NCI-H1105 treated with DMSO at 0.1 percent for 48 hours (cell line): Measurements from ENCODE around the gene GPAT3.
"Not testable (repeated sequence)": the region's sequence is repeated elsewhere in the genome, so short reads cannot be mapped to it uniquely, and the experiment has no call there.

ENCODE experiments used
- DNase-seq: peaks from one replicate; lab custom pipeline; 2025; lab: John Stamatoyannopoulos, UW

The GPAT3 gene

GRCh38 chr4:83552083-83552482 lies 16.2 kb downstream of the GPAT3 start:
- DNase-seq, result no peak

- DNase-seq, result no peak
Observed at GRCh38 chr4:83552924-83553323, 17.0 kb downstream of the GPAT3 start.

DNA sequence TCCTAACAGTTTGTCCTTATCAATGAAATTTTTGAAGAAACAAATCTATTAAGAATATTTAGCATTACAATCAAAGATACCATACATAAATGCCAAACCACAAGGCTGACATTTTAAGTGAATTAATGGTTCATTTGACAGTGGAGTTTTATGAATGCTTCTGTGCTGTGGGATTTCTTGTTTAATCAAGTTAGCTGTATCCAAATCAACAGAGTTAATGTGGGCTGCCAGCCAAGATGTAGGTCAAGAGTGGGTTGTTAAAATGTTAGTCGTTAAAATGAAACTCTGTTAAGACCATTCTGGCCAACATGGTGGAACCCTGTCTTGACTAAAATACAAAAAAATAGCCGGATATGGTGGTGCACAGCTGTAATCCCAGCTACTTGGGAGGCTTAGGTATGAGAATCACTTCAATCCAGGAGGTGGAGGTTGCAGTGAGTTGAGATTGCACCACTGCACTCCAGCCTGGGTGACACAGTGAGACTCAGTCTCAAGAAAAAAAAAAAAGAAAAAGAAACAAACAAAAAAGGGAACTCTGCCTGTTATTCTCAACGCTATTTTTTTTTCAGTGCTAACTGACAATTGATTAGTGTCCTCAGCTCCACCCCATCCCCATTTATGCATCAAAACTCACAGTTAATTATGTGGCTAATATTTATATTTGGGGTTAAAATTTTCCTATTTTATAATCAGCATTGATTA lies 20.2 kb downstream of the GPAT3 start:
- DNase-seq, result no peak

- DNase-seq, result no peak
Observed at GRCh38 chr4:83556816-83557215, 20.9 kb downstream of the GPAT3 start.

DNA sequence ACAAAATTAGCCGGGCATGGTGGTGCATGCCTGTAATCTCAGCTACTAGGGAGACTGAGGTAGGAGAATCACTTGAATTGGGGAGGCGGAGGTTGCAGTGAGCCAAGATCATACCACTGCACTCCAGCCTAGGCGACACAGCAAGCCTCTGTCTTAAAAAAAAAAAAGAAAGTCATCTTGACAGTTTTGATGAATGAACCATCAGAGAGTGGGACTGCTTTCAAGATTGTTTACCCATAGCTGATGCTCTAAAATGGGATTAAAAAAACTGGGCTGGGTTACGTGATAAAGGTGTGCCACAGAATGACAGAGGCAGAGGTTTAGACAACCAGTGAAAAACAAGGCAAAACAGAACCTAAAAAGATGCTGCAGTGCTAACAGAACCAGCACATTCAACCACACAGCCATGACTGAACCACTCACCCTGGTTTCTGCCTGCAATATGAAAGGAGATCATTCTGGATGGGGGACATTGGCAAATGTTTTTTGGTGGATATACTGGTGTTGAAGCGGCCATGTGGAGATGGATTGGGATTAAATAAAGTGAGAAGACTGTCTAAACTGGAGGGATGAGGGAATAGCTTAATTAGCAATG lies 22.2 kb downstream of the GPAT3 start:
- DNase-seq, result no peak

GRCh38 chr4:83558680-83559079 lies 22.8 kb downstream of the GPAT3 start:
- no peak for DNase-seq

DNA sequence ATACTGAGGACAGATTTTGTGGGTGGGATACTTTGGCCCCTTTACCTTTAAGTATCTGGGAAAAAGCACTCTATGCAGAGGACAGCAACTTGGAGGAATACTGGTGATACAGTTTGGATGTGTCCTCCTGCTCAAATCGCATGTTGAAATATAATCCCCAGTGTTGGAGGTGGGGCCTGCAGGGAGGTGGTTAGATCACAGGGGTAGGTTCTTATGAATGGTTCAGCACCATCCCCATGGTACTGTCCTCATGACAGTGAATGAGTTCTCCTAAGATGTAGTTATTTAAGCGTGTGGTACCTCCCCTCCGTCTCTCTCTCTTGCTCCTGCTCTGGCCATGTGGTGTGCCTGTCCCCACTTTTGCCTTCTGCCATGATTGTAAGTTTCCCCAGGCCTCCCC lies 24.6 kb downstream of the GPAT3 start:
- no peak for DNase-seq

DNA sequence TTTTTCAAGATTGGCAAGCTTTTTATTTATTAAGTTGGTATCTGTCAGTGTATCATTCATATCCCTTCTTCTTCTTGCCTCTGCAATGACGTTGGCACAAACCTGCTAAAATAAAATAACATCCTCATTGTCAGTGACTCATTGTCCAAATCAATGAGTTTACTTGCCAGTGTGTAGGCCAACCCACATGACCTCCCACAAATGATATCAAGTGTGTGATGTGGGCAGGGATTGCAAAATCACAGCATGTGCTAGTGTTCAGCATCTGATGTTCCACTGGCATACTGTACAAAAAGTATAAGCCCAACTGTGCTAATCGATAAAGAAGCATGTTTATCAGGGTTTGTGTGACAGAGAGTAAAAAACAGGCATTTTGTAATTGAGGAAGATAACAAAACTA lies 25.5 kb downstream of the GPAT3 start:
- no peak for DNase-seq

DNA sequence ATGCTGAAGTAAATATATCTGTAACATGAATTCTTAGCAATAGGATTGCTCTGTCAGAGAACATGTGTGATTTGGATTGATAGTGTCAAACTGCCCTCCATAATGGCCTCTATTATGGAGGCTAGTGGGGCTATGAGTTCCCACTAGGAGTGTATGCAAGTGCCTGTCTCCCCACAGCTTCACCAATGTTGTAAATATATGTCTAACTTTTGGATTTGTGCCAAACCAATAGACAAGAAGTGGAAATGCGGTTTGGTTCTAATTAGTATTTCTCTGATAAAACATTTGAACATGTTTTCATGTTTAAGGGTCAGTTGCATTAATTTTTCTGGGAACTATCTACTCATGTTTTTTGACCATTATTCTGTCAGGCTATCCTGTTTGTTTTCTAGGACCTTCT lies 28.1 kb downstream of the GPAT3 start:
- DNase-seq, result no peak

DNA sequence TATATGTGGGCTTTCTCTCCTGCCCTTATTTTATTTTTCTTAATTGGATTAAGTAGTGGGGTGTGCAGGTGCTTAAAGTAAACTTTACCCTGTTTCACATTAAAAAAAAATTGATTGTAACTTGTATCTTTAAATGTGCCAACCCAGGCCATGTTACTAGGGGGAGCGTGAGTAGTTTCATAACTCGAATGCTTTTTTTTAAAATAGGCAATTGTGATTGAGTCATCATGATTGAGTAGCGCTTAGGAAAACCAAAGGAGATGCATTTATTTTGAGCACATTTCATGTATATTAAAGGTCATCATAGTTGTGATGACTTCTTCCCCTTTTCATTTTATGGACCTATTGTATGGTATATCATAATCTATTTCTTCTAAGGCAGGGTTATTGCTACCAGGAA lies 32.2 kb downstream of the GPAT3 start:
- no peak for DNase-seq

GRCh38 chr4:83569429-83569828 lies 33.5 kb downstream of the GPAT3 start:
- DNase-seq, result no peak

DNA sequence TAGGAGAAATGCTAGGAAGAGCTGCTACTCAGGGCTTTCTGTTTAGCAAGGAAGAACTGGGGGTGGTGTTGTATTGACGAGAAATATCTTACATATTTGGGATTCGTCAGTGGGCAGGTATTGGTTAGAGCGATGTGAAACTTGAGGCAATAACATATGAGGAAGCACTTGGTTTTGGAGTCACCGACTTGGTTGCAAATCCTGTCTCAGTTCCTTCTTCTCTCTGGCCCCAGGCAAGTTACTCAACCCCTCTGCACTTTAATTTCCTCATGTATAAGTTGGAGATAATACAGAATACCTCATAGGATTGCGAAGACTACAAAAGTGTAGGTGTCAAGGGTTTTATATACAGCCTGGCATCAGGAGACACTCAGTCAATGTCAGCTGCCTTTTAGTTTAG lies 34.1 kb downstream of the GPAT3 start:
- no peak for DNase-seq

DNA sequence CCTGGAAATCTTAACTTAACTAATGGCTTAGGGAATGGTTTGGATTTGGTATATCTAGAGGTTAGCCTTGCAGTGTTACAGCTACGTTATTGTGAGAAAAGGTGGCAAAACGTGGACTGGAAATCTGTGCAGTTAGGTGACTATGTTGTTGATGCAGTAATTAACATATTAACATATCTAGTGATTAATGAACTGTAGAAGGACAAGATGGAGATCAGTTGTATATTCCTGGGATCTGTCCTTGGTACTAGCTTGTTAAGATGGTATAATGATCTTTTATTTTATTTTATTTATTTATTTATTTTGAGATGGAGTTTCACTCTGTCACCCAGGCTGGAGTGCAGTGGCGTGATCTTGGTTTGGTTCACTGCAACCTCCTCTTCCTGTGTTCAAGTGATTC lies 36.9 kb downstream of the GPAT3 start:
- no peak for DNase-seq

- no peak for DNase-seq
Observed at GRCh38 chr4:83574247-83574646, 38.3 kb downstream of the GPAT3 start.

DNA sequence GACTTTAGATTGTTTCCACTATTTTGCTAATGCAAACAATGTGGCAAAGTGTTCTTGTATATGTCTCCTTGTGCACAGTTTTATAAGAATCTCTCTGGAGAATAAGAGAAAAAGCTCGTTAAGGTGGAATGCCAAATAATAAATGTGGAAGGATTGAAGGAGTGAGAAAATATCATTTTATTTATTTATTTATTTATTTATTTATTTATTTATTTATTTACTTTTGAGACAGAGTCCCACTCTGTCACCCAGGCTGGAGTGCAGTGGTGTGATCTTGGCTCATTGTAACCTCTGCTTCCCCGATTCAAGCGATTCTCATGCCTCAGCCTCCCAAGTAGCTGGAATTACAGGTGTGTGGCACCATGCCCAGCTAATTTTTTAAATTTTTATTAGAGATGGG lies 40.3 kb downstream of the GPAT3 start:
- DNase-seq, result not testable (repeated sequence)

- no peak for DNase-seq
Observed at GRCh38 chr4:83581411-83582288, 45.7 kb downstream of the GPAT3 start.

DNA sequence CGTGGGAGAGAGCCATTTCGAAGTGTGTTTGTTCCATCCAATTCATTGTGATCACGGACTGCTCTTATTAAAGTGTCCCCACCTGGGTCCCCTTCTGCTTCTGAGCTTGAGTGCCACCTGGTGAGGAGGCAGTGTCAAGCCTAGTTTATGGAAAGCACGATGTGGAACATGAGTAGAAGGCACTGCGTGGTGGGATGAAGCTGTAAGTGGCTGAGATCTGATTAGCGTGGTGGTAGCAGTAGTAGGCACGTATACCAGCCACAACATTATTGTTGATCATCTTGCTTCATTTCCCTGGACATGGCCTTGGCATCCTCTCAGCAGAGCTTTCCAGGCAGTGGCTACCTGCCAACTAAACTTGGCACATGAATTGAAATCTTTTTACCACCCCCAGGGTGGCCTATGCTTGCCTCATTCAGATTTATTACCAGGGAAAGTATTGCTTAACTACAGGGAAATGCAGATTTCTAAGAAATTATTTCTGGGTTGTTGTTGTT lies 46.4 kb downstream of the GPAT3 start:
- peak; percentile 72 for DNase-seq

GRCh38 chr4:83585982-83586508 lies 50.1 kb downstream of the GPAT3 start:
- DNase-seq, result no peak

DNA sequence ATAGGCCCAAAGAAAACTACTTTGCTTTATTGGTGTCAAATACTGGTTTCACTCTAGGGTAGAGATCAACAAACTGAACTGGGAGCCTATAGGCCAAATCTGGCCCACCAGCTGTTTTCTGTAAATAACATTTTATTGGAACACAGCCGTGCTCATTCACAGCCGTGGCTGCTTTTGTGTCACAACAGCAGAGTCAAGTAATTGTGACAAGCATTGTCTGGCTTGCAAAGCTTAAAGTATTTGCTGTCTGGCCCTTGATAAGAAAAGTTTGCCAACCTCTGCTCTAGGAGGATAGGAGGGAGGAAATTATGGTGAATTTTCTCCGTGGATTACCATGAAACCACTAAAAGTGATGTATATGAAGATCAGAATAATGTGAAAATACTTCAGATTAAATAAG lies 53.4 kb downstream of the GPAT3 start:
- DNase-seq, result no peak

DNA sequence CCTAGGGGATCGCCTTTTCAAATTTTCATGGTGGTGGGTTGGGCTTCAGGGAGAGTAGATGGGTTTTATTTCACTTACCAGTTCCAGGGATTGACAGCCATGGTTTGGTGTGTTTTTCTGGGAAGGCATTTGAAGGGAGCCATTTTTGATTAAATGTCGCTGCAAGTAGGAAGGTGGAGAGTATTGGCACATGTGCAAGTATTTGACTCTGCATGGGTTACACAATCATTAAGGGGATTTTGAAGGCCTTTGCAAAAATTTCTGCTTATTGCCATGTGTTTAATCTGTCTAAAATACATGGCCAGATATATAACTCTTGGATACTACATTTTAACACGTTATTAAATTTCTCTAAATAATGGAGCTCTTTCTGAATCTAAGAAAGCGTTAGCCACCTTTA lies 55.1 kb downstream of the GPAT3 start:
- no peak for DNase-seq

- DNase-seq, result no peak
Observed at GRCh38 chr4:83591730-83592129, 55.8 kb downstream of the GPAT3 start.

- no peak for DNase-seq
Observed at GRCh38 chr4:83599183-83599582, 63.3 kb downstream of the GPAT3 start.

DNA sequence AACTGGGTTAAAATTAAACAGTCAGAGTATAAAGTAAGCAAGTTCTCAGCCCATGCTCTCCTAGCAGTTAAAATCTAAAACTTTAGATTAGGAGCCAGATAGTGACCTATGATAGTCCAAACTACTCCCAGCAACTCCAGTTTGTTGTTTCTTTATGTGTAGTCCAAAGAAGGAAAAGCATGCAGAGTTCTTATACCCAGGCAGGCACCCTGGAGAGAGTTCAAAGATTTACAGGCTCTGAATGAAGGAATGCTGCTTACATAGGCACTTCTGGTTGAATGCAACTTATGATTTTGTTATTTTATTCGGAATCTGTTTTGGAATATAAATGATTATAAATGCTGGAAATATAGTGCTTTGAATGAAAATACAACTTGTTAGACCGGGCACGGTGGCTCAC lies 67.2 kb downstream of the GPAT3 start:
- no peak for DNase-seq
